ENCODE data around the gene TMEM107. TPM values are rescaled to one million over a fixed set of nuclear protein-coding genes. Genes with fewer than 3 reads are reported as not detected.

The TMEM107 gene
- total RNA-seq, 1 experiment from 2014 or later, result 17.2 TPM

GRCh38 chr17:8186446-8186786, 10.2 kb upstream of the TMEM107 start (continued):
- TF ChIP-seq MAX (CRISPR knock-in tag; IDR thresholded peaks at IDR 0.05), result no peak

DNA sequence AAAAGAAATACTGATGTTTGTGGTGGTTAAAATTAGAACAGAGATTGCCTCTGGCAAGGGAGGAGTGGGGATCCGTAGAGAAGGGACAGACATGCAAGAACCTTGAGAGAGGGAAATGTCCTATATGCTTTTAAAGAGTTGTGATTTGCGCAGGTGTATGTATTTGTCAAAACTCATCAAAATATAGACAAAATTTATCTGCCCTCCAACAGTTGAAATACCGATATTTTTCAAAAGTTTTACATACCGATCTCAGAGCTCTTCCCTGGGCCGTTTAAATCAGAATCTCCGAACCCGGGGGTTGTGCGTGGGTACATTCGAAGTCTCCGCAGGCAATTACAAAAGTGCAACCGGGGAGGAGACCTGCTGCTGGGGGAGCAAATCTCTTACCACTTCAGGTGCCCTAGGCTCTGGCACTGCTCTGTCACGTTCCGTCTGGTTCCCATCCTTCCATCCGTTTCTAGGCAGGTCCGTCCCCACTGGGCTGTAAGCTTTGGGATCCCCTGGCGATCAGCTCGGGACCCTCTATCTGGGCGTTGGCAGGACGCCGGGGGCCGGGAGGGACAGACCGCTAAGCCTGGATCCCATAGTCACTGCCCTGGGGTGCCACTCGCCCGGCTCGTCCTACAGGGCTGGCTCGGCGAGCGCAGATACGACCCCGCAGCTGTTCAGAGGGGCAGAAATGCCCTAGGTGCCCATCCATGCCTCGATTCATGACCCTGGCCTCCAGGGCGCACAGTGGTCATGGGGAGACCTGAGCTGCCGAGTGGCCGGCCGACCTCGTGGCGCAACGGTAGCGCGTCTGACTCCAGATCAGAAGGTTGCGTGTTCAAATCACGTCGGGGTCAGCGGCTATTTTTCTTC, 9.6 kb upstream of the TMEM107 start:
- POLR2A ChIA-PET, result interaction anchor here (0.5 to 1.3 kb wide), 4 partner anchors 12 to 62 kb away, joined by 3 to 4 read pairs (median 3); partner anchors contain the start of genes AURKB and CTC1
- H3K36me3 Mint-ChIP-seq, result no peaks in the 10 kb centered on the region
- peak; percentile 92 for DNase-seq (ENCODE audit: low spot score)
- H3K27me3 Mint-ChIP-seq (ENCODE audit: low read depth), result no peaks in the 10 kb centered on the region; the same call in 1 of the 2 replicates
- no peaks in the 10 kb centered on the region for H3K9me3 Mint-ChIP-seq
- ATAC-seq, result peak; percentile 4
- CTCF ChIA-PET, result interaction anchor here (0.7 to 3.8 kb wide), 5 partner anchors 37 to 113 kb away, joined by 3 to 24 read pairs (median 6); partner anchors contain the start of gene ALOXE3
- H3K4me3 Mint-ChIP-seq, result no peak overlapping the region
- peaks cover 12% of the 10 kb centered on the region for H3K4me1 Mint-ChIP-seq
- TF ChIP-seq FOXK1 (CRISPR knock-in tag; IDR thresholded peaks at IDR 0.05) (0 out of 2 replicates have a peak, but pooled peaks have one; percentile 25), TEAD1 (CRISPR knock-in tag; IDR thresholded peaks at IDR 0.05) (peak; percentile 11; the same call in 1 of the 2 replicates), ZNF423 (CRISPR knock-in tag; IDR thresholded peaks at IDR 0.05) (no peak), ZBTB43 (CRISPR knock-in tag; IDR thresholded peaks at IDR 0.05) (0 out of 2 replicates have a peak, but pooled peaks have one; percentile 28), HMGXB4 (CRISPR knock-in tag; IDR thresholded peaks at IDR 0.05) (peak; percentile 100), SP1 (CRISPR knock-in tag; conservative IDR thresholded peaks at IDR 0.05) (peak; percentile 64), FOXP1 (CRISPR knock-in tag; IDR thresholded peaks at IDR 0.05; ENCODE audit: borderline replicate concordance) (peak; percentile 67; the same call in 1 of the 2 replicates), ETV6 (CRISPR knock-in tag; IDR thresholded peaks at IDR 0.05) (peak; percentile 38; the same call in 1 of the 2 replicates), CREM (CRISPR knock-in tag; IDR thresholded peaks at IDR 0.05) (0 out of 2 replicates have a peak, but pooled peaks have one; percentile 31), MYBL2 (CRISPR knock-in tag; IDR thresholded peaks at IDR 0.05) (peak; percentile 32; the same call in 1 of the 2 replicates), STAT6 (CRISPR knock-in tag; conservative IDR thresholded peaks at IDR 0.05; ENCODE audit: low read depth) (no peak)
- TF ChIP-seq, protein P1, sequence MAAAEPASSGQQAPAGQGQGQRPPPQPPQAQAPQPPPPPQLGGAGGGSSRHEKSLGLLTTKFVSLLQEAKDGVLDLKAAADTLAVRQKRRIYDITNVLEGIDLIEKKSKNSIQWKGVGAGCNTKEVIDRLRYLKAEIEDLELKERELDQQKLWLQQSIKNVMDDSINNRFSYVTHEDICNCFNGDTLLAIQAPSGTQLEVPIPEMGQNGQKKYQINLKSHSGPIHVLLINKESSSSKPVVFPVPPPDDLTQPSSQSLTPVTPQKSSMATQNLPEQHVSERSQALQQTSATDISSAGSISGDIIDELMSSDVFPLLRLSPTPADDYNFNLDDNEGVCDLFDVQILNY (CRISPR knock-in tag; IDR thresholded peaks at IDR 0.05), result 0 out of 2 replicates have a peak, but pooled peaks have one; percentile 44
- TF ChIP-seq, protein P2, sequence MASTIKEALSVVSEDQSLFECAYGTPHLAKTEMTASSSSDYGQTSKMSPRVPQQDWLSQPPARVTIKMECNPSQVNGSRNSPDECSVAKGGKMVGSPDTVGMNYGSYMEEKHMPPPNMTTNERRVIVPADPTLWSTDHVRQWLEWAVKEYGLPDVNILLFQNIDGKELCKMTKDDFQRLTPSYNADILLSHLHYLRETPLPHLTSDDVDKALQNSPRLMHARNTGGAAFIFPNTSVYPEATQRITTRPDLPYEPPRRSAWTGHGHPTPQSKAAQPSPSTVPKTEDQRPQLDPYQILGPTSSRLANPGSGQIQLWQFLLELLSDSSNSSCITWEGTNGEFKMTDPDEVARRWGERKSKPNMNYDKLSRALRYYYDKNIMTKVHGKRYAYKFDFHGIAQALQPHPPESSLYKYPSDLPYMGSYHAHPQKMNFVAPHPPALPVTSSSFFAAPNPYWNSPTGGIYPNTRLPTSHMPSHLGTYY (CRISPR knock-in tag; IDR thresholded peaks at IDR 0.05), result 0 out of 2 replicates have a peak, but pooled peaks have one; percentile 21
- TF ChIP-seq, protein P3, sequence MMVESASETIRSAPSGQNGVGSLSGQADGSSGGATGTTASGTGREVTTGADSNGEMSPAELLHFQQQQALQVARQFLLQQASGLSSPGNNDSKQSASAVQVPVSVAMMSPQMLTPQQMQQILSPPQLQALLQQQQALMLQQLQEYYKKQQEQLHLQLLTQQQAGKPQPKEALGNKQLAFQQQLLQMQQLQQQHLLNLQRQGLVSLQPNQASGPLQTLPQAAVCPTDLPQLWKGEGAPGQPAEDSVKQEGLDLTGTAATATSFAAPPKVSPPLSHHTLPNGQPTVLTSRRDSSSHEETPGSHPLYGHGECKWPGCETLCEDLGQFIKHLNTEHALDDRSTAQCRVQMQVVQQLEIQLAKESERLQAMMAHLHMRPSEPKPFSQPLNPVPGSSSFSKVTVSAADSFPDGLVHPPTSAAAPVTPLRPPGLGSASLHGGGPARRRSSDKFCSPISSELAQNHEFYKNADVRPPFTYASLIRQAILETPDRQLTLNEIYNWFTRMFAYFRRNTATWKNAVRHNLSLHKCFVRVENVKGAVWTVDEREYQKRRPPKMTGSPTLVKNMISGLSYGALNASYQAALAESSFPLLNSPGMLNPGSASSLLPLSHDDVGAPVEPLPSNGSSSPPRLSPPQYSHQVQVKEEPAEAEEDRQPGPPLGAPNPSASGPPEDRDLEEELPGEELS (CRISPR knock-in tag; IDR thresholded peaks at IDR 0.05), result no peak
- H3K27ac Mint-ChIP-seq, result no peak overlapping the region

Measured in WTC11 (cell line).